ENCODE measurements around the gene SLC25A19. TPM values are rescaled to one million over a fixed set of nuclear protein-coding genes. Genes with fewer than 3 reads are reported as not detected.

SLC25A19 gene
- total and polyA plus RNA-seq, 2 experiments from 2014 or later = 17.9 to 22.4 TPM

GRCh38 chr17:75301502-75302206 is 12.4 kb upstream of the SLC25A19 start:
- TF ChIP-seq POLR2AphosphoS5 (IDR thresholded peaks at IDR 0.05; ENCODE audit: low read depth) (no peak), ZNF331 (CRISPR knock-in tag; IDR thresholded peaks at IDR 0.05; ENCODE audit: low read depth) (no peak)
- H2AFZ ChIP-seq = no peak overlapping the region
- H3K27ac ChIP-seq (ENCODE audit: low read depth) = no peak overlapping the region
- Mint-ChIP-seq H3K4me3 (no peak overlapping the region), H3K27ac (no peak overlapping the region), H3K4me1 (no peaks in the 10 kb centered on the region), H3K9me3 (no peaks in the 10 kb centered on the region), H3K36me3 (ENCODE audit: low read depth) (no peaks in the 10 kb centered on the region), H3K27me3 (ENCODE audit: insufficient read depth, low read depth, poor library complexity) (no peaks in the 10 kb centered on the region)
- no peaks in the 10 kb centered on the region for H3F3A ChIP-seq (replicated peaks; ENCODE audit: low read depth)
- H3K4me3 ChIP-seq = no peak overlapping the region
- ATAC-seq (no peak), DNase-seq (ENCODE audit: low spot score) (no peak)
- no peaks in the 10 kb centered on the region for H4K20me1 ChIP-seq (replicated peaks; ENCODE audit: insufficient read depth)
- H3K36me3 ChIP-seq (ENCODE audit: insufficient read depth) = no peaks in the 10 kb centered on the region
- H3K4me1 ChIP-seq (ENCODE audit: insufficient read depth) = no peaks in the 10 kb centered on the region
- H3K27me3 ChIP-seq (ENCODE audit: insufficient read depth) = no peaks in the 10 kb centered on the region
- H3K79me2 ChIP-seq (replicated peaks; ENCODE audit: insufficient read depth) = no peaks in the 10 kb centered on the region
- no peak overlapping the region for H3K4me2 ChIP-seq
- no peaks in the 10 kb centered on the region for H3K9me2 ChIP-seq (ENCODE audit: insufficient read depth)

GRCh38 chr17:75301049-75301448 is 11.8 kb upstream of the SLC25A19 start:
- H3K27ac ChIP-seq (ENCODE audit: low read depth) = no peak overlapping the region
- H3K9me3 Mint-ChIP-seq = no peaks in the 10 kb centered on the region
- no peaks in the 10 kb centered on the region for H3F3A ChIP-seq (replicated peaks; ENCODE audit: low read depth)
- H3K79me2 ChIP-seq (replicated peaks; ENCODE audit: insufficient read depth) = no peaks in the 10 kb centered on the region
- no peaks in the 10 kb centered on the region for H3K4me1 Mint-ChIP-seq
- H3K4me3 ChIP-seq = no peak overlapping the region
- no peaks in the 10 kb centered on the region for H3K36me3 ChIP-seq (ENCODE audit: insufficient read depth)
- H3K27me3 ChIP-seq (ENCODE audit: insufficient read depth) = no peaks in the 10 kb centered on the region
- H3K4me2 ChIP-seq = no peak overlapping the region
- DNase-seq (ENCODE audit: low spot score) (no peak), ATAC-seq (no peak)
- no peaks in the 10 kb centered on the region for H3K36me3 Mint-ChIP-seq (ENCODE audit: low read depth)
- no peaks in the 10 kb centered on the region for H3K9me2 ChIP-seq (ENCODE audit: insufficient read depth)
- H2AFZ ChIP-seq = no peak overlapping the region
- no peaks in the 10 kb centered on the region for H3K4me1 ChIP-seq (ENCODE audit: insufficient read depth)
- no peak for TF ChIP-seq EZH2 (IDR thresholded peaks at IDR 0.05; ENCODE audit: low read depth, unreplicated experiment)
- no peak for TF ChIP-seq ZNF331 (CRISPR knock-in tag; IDR thresholded peaks at IDR 0.05; ENCODE audit: low read depth)
- no peak for TF ChIP-seq POLR2AphosphoS5 (IDR thresholded peaks at IDR 0.05; ENCODE audit: low read depth)
- TF ChIP-seq STAT1 (IDR thresholded peaks at IDR 0.05; ENCODE audit: unreplicated experiment) = no peak
- H4K20me1 ChIP-seq (replicated peaks; ENCODE audit: insufficient read depth) = no peaks in the 10 kb centered on the region
- no peak overlapping the region for H3K27ac Mint-ChIP-seq
- H3K4me3 Mint-ChIP-seq = no peak overlapping the region; the same call in 2 of the 3 replicates
- no peaks in the 10 kb centered on the region for H3K27me3 Mint-ChIP-seq (ENCODE audit: insufficient read depth, low read depth, poor library complexity)

- ATAC-seq = no peak
- H3K36me3 Mint-ChIP-seq (ENCODE audit: low read depth) = no peaks in the 10 kb centered on the region
- Histone ChIP-seq H3K4me1 (ENCODE audit: insufficient read depth) (no peaks in the 10 kb centered on the region), H3K27me3 (ENCODE audit: insufficient read depth) (no peaks in the 10 kb centered on the region), H3K79me2 (replicated peaks; ENCODE audit: insufficient read depth) (no peaks in the 10 kb centered on the region), H3K9me2 (ENCODE audit: insufficient read depth) (no peaks in the 10 kb centered on the region), H3K4me3 (no peak overlapping the region), H3F3A (replicated peaks; ENCODE audit: low read depth) (no peaks in the 10 kb centered on the region), H3K4me2 (no peak overlapping the region), H3K27ac (ENCODE audit: low read depth) (no peak overlapping the region), H4K20me1 (replicated peaks; ENCODE audit: insufficient read depth) (no peaks in the 10 kb centered on the region), H2AFZ (no peak overlapping the region), H3K36me3 (ENCODE audit: insufficient read depth) (no peaks in the 10 kb centered on the region)
- no peak for DNase-seq (ENCODE audit: low spot score)
- H3K27ac Mint-ChIP-seq = no peak overlapping the region
- H3K4me1 Mint-ChIP-seq = no peaks in the 10 kb centered on the region
- H3K4me3 Mint-ChIP-seq = no peak overlapping the region
- no peaks in the 10 kb centered on the region for H3K9me3 Mint-ChIP-seq
- H3K27me3 Mint-ChIP-seq (ENCODE audit: insufficient read depth, low read depth, poor library complexity) = no peaks in the 10 kb centered on the region
- TF ChIP-seq EZH2 (IDR thresholded peaks at IDR 0.05; ENCODE audit: low read depth, unreplicated experiment) = no peak
- no peak for TF ChIP-seq ZNF114 (CRISPR knock-in tag; IDR thresholded peaks at IDR 0.05)
- no peak for TF ChIP-seq CREB1 (CRISPR knock-in tag; IDR thresholded peaks at IDR 0.05; ENCODE audit: low read depth)
- TF ChIP-seq, protein P1, sequence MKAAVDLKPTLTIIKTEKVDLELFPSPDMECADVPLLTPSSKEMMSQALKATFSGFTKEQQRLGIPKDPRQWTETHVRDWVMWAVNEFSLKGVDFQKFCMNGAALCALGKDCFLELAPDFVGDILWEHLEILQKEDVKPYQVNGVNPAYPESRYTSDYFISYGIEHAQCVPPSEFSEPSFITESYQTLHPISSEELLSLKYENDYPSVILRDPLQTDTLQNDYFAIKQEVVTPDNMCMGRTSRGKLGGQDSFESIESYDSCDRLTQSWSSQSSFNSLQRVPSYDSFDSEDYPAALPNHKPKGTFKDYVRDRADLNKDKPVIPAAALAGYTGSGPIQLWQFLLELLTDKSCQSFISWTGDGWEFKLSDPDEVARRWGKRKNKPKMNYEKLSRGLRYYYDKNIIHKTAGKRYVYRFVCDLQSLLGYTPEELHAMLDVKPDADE (IDR thresholded peaks at IDR 0.05) = no peak
- TF ChIP-seq NANOG (IDR thresholded peaks at IDR 0.05; ENCODE audit: borderline replicate concordance) = no peak
- no peak for TF ChIP-seq STAT1 (IDR thresholded peaks at IDR 0.05; ENCODE audit: unreplicated experiment)
- TF ChIP-seq, protein P2, sequence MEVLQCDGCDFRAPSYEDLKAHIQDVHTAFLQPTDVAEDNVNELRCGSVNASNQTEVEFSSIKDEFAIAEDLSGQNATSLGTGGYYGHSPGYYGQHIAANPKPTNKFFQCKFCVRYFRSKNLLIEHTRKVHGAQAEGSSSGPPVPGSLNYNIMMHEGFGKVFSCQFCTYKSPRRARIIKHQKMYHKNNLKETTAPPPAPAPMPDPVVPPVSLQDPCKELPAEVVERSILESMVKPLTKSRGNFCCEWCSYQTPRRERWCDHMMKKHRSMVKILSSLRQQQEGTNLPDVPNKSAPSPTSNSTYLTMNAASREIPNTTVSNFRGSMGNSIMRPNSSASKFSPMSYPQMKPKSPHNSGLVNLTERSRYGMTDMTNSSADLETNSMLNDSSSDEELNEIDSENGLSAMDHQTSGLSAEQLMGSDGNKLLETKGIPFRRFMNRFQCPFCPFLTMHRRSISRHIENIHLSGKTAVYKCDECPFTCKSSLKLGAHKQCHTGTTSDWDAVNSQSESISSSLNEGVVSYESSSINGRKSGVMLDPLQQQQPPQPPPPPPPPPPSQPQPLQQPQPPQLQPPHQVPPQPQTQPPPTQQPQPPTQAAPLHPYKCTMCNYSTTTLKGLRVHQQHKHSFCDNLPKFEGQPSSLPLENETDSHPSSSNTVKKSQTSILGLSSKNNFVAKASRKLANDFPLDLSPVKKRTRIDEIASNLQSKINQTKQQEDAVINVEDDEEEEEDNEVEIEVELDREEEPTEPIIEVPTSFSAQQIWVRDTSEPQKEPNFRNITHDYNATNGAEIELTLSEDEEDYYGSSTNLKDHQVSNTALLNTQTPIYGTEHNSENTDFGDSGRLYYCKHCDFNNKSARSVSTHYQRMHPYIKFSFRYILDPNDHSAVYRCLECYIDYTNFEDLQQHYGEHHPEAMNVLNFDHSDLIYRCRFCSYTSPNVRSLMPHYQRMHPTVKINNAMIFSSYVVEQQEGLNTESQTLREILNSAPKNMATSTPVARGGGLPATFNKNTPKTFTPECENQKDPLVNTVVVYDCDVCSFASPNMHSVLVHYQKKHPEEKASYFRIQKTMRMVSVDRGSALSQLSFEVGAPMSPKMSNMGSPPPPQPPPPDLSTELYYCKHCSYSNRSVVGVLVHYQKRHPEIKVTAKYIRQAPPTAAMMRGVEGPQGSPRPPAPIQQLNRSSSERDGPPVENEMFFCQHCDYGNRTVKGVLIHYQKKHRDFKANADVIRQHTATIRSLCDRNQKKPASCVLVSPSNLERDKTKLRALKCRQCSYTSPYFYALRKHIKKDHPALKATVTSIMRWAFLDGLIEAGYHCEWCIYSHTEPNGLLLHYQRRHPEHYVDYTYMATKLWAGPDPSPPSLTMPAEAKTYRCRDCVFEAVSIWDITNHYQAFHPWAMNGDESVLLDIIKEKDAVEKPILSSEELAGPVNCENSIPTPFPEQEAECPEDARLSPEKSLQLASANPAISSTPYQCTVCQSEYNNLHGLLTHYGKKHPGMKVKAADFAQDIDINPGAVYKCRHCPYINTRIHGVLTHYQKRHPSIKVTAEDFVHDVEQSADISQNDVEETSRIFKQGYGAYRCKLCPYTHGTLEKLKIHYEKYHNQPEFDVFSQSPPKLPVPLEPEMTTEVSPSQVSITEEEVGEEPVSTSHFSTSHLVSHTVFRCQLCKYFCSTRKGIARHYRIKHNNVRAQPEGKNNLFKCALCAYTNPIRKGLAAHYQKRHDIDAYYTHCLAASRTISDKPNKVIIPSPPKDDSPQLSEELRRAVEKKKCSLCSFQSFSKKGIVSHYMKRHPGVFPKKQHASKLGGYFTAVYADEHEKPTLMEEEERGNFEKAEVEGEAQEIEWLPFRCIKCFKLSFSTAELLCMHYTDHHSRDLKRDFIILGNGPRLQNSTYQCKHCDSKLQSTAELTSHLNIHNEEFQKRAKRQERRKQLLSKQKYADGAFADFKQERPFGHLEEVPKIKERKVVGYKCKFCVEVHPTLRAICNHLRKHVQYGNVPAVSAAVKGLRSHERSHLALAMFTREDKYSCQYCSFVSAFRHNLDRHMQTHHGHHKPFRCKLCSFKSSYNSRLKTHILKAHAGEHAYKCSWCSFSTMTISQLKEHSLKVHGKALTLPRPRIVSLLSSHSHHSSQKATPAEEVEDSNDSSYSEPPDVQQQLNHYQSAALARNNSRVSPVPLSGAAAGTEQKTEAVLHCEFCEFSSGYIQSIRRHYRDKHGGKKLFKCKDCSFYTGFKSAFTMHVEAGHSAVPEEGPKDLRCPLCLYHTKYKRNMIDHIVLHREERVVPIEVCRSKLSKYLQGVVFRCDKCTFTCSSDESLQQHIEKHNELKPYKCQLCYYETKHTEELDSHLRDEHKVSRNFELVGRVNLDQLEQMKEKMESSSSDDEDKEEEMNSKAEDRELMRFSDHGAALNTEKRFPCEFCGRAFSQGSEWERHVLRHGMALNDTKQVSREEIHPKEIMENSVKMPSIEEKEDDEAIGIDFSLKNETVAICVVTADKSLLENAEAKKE (CRISPR knock-in tag; IDR thresholded peaks at IDR 0.05) = no peak
- TF ChIP-seq JUNB (IDR thresholded peaks at IDR 0.05; ENCODE audit: unreplicated experiment) = no peak
These were observed 11.0 kb upstream of the SLC25A19 start for GRCh38 chr17:75300280-75300679.

Data from GM23338 (cell line).